Astrocyte (in vitro differentiated cells and primary cell): ENCODE data around the gene KCNQ1OT1.

Experiments used
- CTCF ChIP-seq: IDR thresholded peaks from 2 replicates; pipeline ENCODE4 v1.5.1; 2011; ENCODE audit warnings: low read depth, mild to moderate bottlenecking, inconsistent platforms, low read length, moderate library complexity; ENCODE audit not compliant: insufficient read depth
- EZH2 ChIP-seq: IDR thresholded peaks from 2 replicates; pipeline ENCODE4 v1.6.1; 2012; ENCODE audit warnings: mild to moderate bottlenecking, low read length, inconsistent platforms; ENCODE audit not compliant: insufficient read depth

- no peak for TF ChIP-seq CTCF
- no peak for TF ChIP-seq EZH2
These were observed 47.2 kb downstream of the KCNQ1OT1 start for GRCh38 chr11:2652333-2653197.
